NCI-H1048 (cell line): ENCODE data around the gene AGPAT4.
"Not testable (repeated sequence)": the region's sequence is repeated elsewhere in the genome, so short reads cannot be mapped to it uniquely, and the experiment has no call there.

Source experiments
- DNase-seq: peaks from one replicate; lab custom pipeline; 2025; lab: John Stamatoyannopoulos, UW

Gene AGPAT4

DNA sequence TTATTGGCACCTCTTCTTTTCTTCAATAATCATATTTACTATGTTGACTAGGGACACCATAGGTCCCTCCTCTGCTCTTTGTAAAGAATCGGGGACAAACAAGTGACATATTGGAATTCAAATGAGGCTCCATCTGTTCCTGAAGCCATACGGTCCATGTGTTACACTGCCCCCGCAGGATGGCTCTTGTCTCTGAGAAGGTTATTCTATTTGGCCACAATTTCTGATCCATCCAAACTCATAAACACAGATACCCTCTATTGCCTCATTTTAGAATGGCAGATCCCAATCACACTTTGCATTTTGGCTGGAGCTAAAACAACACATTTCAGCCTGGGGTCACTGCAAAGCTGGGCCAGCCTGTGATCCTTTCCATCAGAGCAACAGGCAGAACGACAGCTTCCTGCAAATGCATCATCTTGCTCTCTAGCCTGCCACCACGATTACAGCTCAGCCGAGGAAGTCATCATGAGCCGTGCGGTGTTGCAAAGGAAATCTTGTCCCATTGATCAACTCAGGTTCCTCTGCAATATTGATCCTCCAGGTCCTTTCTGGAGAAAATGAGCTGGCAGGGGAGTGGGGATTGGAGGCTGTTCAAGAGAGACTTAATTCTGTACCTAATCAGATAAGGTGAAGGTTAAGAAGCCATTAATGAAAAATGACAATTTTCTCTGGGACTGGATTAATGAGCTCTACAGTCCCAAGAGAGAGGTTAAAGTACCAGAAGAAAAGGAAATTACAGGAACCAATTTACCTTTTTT lies 73.1 kb downstream of the AGPAT4 start:
- DNase-seq: no peak

DNA sequence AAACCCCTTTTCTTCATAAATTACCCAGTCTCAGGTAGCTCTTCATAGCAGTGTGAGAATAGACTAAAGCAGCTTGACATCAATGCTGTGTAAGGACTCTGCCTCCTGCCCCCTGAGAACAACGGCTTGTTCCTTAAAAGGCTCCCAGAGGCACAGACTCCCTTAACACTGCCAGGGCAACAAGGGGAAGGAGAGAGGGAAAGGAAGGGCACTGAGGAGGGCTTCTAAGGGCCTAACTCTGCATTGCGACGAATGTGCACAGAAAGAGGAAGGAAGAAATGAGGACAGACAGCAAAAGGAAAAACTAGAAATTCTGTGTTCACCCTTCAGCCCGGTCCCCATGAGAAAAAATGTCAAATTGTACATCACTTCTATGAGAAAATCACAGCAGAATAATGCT lies 74.0 kb downstream of the AGPAT4 start:
- DNase-seq: no peak

GRCh38 chr6:161198783-161199460 lies 74.9 kb downstream of the AGPAT4 start:
- no peak for DNase-seq

DNA sequence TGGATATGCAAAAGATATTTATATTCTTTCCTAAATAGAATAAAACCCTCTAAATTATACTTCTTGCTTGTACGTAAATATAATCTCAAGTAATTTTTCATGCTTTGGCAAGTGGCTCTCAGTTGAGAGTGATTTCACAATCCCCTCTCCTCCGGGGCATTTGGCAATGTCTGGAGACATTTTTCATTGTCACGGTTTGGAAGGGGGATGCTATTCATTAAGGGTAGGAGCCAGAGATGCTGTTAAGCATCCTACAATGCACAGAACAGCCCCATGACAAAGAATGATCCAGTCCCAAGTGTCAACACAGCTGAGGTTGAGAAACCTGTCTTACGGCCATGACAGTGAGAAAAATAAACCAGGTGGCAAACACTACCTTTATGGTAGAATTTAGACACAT lies 75.7 kb downstream of the AGPAT4 start:
- no peak for DNase-seq

DNA sequence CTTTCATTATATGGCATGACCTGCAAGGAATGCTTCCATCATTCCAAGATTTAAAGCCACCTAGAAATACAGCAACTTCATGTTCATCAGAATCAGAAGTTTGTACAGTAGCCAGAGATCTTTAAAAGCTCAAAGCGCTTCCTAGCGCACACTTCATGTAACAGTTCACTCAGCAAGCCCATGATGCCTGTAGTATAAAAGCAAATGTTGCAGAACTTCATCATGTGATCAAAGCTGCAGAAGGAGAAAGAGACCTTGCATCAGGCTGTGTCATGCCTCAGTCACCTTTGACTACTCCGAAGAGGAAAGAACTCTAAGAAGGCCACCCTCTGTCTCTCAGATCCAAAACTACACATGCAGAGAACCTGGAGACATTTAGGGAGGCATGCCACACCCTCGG lies 78.5 kb downstream of the AGPAT4 start:
- no peak for DNase-seq

DNA sequence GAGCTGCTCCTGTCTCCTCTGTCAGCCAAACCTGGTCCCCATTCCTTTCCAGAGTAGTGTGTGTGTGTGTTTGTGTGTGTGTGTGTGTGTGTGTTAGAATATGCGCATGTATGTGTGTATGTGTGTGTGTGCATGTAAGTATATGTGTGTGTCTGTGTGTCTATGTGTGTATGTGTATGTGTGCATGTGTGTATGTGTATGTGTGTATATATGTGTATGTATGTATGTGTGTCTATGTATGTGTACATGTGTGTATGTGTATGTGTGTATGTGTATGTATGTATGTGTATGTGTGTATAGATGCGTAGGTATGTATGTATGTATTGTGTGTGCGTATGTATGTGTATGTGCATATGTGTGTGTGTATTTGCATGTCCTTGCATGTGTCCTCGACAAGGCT lies 79.5 kb downstream of the AGPAT4 start:
- no peak for DNase-seq

- DNase-seq: no peak
Observed at GRCh38 chr6:161192636-161193411, 81.0 kb downstream of the AGPAT4 start.

GRCh38 chr6:161191671-161192070 lies 82.2 kb downstream of the AGPAT4 start:
- no peak for DNase-seq

DNA sequence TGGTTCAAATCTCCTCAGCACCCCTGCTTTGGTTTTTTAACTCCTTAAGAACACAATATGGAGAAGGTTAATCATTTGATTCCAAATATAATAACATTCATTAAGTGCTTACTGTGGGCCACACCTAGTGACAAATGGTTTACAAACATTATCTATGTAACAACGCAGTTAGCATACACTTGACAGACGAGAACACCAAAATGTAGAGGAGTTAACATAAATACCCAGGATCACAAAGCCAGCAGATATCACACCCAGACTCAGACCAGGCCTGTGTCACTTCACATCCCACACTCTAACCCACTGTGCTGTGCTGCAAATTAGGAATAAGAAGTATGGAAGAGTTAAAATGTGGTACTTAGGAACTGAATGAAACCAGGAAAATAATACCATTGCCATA lies 82.9 kb downstream of the AGPAT4 start:
- no peak for DNase-seq

- DNase-seq: no peak
Observed at GRCh38 chr6:161189891-161190290, 84.0 kb downstream of the AGPAT4 start.

- DNase-seq: no peak
Observed at GRCh38 chr6:161188547-161189465, 85.1 kb downstream of the AGPAT4 start.

DNA sequence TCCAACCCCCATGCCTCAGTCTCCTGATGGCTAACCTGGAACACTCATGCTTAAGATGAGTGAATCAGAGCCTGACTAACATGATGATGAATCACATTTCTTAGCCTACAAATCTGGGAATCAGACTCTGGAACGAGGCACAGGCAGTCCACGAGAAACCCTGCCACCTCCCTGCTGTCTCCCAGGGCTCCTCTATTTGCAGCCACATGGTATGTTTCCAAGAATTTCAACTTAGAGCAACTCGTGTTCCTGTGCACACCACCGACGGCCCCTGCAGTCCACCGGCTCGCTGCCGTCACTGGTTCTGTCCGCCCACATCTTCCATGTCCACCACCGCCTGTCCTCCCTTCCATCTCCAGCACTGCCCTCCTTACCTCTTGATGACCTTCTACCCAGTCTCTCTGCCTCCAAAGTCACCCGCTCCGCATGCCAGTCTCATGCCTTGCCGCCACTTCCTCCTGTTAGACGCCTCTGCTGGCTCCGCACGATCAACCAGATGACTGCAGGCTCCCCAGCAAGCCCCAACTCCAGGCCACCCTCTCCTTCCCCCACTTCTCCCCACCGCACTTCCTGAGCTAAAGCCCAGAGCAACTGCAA lies 87.6 kb downstream of the AGPAT4 start:
- DNase-seq: no peak

DNA sequence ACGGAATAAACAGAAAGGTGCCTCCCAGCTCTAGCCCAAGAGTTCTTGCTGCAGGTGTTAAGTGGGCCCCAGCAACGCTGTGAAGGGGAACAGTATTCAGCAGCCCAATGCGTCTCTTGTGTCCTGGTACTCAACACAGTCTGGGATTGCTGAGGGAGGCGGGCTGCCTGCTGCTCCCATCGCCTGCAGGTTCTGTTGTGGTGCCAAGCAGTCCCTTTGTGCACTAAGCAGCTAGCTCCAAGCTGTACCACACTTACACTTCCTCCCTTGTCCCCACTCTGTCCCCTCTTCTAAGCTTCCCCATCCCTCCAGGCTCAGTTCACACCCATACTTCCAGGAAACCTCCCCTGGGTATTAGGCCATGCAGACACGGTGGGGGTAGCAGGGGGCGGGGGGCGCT lies 92.7 kb downstream of the AGPAT4 start:
- no peak for DNase-seq

- DNase-seq: not testable (repeated sequence)
Observed at GRCh38 chr6:161178155-161178554, 95.7 kb downstream of the AGPAT4 start.

- not testable (repeated sequence) for DNase-seq
Observed at GRCh38 chr6:161176428-161176827, 97.4 kb downstream of the AGPAT4 start.

- not testable (repeated sequence) for DNase-seq
Observed at GRCh38 chr6:161172769-161173168, 101.1 kb downstream of the AGPAT4 start.

DNA sequence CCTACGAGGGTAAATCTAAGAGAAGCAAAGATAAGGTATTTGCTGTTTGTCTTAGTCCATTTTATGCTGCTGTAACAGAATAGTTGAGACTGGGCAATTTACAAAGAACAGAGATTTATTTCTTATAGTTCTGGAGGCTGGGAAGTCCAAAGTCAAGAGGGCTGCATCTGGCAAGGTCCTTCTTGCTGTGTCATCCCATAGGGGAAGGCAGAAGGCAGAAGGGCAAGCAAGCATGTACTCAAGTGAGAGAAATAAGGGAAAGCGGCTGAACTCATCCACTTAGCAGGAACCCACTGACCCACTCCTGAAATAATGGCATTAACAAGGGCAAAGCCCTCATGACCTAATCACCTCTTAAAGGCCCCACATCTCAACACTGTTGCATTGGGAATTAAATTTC lies 102.7 kb downstream of the AGPAT4 start:
- no peak for DNase-seq

- no peak for DNase-seq
Observed at GRCh38 chr6:161169696-161170095, 104.2 kb downstream of the AGPAT4 start.

DNA sequence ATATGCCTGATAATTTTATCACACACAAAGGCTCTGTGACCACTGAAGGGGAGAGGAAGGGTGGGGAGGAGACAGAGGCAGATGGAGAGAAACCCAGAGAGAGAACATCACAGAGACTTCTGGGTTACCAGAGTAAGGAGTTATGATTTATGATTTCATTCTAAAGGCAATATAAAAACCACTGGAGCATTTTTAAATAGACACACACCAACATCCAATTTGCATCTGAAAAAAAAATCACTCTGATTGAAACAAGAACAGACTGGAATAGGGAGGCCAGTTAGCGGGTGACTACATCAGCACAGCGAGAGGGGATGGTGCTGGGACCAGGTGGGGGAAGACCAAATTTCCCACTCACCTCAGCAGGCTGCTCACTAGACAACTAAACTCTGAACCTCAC lies 104.8 kb downstream of the AGPAT4 start:
- no peak for DNase-seq

DNA sequence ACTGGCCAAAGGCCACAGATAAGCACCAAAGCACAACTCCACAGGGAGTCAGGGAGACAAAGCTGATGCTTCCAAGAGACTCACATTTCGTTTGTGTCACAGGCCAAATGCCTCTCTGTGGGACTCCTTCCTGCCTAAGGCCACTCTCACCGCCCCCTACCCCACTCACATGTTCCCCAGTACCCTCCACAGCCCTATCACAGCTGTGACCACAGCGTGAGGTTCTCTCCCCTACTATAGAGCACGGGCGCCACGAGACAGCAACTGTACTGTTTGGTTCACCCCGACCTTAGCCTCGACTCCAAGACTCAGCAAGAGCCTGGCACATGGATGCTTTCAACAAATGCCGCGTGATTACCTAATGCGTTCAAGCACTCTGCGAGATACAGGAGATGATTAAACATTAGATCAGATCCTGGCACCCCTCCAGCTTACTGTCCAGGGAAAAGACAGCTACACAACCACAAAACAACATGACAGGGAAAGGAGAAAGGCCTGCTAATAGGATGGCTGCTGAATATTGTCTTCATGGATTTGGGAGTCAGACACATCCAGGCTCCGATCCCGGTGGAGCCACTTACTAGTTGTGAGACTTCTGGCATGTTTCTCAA lies 105.5 kb downstream of the AGPAT4 start:
- DNase-seq: no peak

- no peak for DNase-seq
Observed at GRCh38 chr6:161166677-161167076, 107.2 kb downstream of the AGPAT4 start.
